PC-9 (cell line): ENCODE measurements around the gene GLS2. TPM values are rescaled to one million over a fixed set of nuclear protein-coding genes. Genes with fewer than 3 reads are reported as not detected.
A peak's percentile ranks its signal among the peaks of the same experiment; 100 is the strongest.

Experiments used
- BruUV-seq: library from RNA; stranded (reverse); fragments of 400-500 nt; replicated peaks from 2 replicates; lab custom pipeline; 2021; lab: Mats Ljungman, UMichigan
- CTCF ChIA-PET: fragments of 300-600 bp; sonication (Branson Sonifier 250); formaldehyde crosslinking; loops from one replicate; lab custom pipeline; 2022; ENCODE audit warnings: antibody characterized with exemption; lab: Charles Lee
- POLR2A ChIA-PET: fragments of 300-600 bp; sonication (Branson Sonifier 250); formaldehyde crosslinking; loops from one replicate; lab custom pipeline; 2022; ENCODE audit warnings: antibody characterized with exemption; ENCODE audit not compliant: unreplicated experiment; lab: Charles Lee
- DNase-seq, 2 experiments: peaks; one replicate each; pipeline versions ENCODE4 v3.0.0 to v3.0.0-alpha.2; 2015 to 2022; ENCODE audit warnings: mixed read lengths in 1 of 2
- H2AFZ ChIP-seq: fragments of 200-600 bp; sonication (generic); 2 replicates; pipeline ENCODE4 v1.8.1; 2017; ENCODE audit warnings: antibody characterized with exemption
- H3F3A ChIP-seq: fragments of 200-600 bp; sonication (generic); 2 replicates; pipeline ENCODE4 v1.8.1; 2017; ENCODE audit warnings: antibody characterized with exemption, mild to moderate bottlenecking, low read depth; ENCODE audit not compliant: insufficient read depth
- H3K27ac ChIP-seq: fragments of 200-600 bp; sonication (generic); 2 replicates; pipeline ENCODE4 v1.6.1; 2016; ENCODE audit warnings: mixed run types
- H3K27me3 ChIP-seq: fragments of 200-600 bp; sonication (generic); 2 replicates; pipeline ENCODE4 v1.6.1; 2016; ENCODE audit warnings: low read depth, mixed run types; ENCODE audit not compliant: insufficient read depth
- H3K36me3 ChIP-seq: fragments of 200-600 bp; sonication (generic); 2 replicates; pipeline ENCODE4 v1.6.1; 2016; ENCODE audit warnings: low read depth, mixed run types
- H3K4me1 ChIP-seq: fragments of 200-600 bp; sonication (generic); replicated peaks from 2 replicates; pipeline ENCODE4 v1.6.1; 2016; ENCODE audit warnings: mixed run types; ENCODE audit not compliant: insufficient read depth
- H3K4me2 ChIP-seq: fragments of 200-600 bp; sonication (generic); 2 replicates; pipeline ENCODE4 v1.6.1; 2017; ENCODE audit warnings: mixed run types
- H3K4me3 ChIP-seq: fragments of 200-600 bp; sonication (generic); 2 replicates; pipeline ENCODE4 v1.6.1; 2016; ENCODE audit warnings: mixed run types
- H3K79me2 ChIP-seq: fragments of 200-600 bp; sonication (generic); 2 replicates; pipeline ENCODE4 v1.6.1; 2017; ENCODE audit warnings: low read depth, mixed run types
- H3K9me2 ChIP-seq: fragments of 200-600 bp; sonication (generic); 2 replicates; pipeline ENCODE4 v1.8.1; 2017; ENCODE audit warnings: mild to moderate bottlenecking; ENCODE audit not compliant: insufficient read depth
- H3K9me3 ChIP-seq: fragments of 200-600 bp; sonication (generic); 2 replicates; pipeline ENCODE4 v1.8.1; 2016; ENCODE audit warnings: low read depth; ENCODE audit not compliant: insufficient read depth
- H4K20me1 ChIP-seq: fragments of 200-600 bp; sonication (generic); 2 replicates; pipeline ENCODE4 v1.8.1; 2017; ENCODE audit not compliant: insufficient read depth
- EZH2 ChIP-seq: fragments of 200-600 bp; sonication (generic); IDR thresholded peaks from 2 replicates; pipeline ENCODE4 v1.8.0; 2017; ENCODE audit warnings: antibody characterized with exemption, low read depth
- intact Hi-C: fragments of 100-400 bp; cut with micrococcal nuclease; formaldehyde crosslinking; loops from one replicate; pipeline ENCODE4 v1.10.0; 2022; ENCODE audit not compliant: unreplicated experiment
- total RNA-seq: library from RNA; stranded (reverse); gene quantifications from 2 replicates; pipeline ENCODE4 v1.2.3, GENCODE V29; 2021
- TF ChIP-seq, protein P1 (sequence below): fragments of 200-600 bp; sonication (generic); conservative IDR thresholded peaks from 2 replicates; pipeline ENCODE4 v1.6.1; 2017; ENCODE audit warnings: mixed run types, antibody characterized with exemption, mild to moderate bottlenecking, moderate library complexity

The GLS2 gene
- total RNA-seq, 1 experiment from 2014 or later: 1.3 TPM

DNA sequence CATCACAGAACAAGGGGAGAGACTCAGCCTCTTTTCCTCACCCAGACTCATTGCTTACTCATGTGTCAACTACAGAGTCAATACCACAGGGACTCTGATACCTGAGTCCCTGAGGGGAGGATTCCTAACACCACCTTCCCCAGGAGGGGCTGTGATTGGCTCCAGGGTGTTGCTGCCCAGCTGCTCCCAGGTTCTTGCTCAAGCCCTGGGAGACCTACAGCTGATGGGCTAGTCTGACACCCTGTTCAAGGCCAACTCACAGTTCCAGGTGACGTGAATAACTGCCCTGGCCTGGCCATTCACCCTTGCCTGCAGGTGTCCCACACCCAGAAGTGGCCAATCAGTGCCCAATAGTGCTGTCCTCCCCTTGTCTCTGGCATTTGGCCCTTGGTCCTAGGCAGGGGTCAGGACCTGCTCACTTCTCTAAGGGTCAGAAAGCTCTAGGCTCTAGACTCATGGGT is 11.0 kb downstream of the GLS2 start:
- BruUV-seq: no TSS peak

DNA sequence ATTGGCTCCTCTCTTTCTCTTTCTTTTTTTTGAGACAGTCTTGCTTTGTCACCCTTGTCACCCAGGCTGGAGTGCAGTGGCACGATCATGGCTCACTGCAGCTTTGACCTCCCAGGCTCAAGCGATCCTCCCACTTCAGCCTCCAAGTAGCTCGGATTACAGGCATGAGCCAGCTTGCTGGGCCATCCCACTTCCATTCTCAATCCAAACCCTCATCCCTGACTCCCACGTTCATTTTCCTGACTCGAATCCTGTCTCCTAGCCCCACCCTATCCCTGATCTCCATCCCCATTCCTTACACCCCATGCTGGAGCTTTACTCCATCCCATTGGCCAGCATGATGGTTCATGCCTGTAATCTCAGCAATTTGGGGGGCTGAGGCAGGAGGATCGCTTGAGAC is 11.8 kb downstream of the GLS2 start:
- H3F3A ChIP-seq: no peaks in the 10 kb centered on the region
- no peaks in the 10 kb centered on the region for H3K9me3 ChIP-seq
- no peak overlapping the region for H3K27ac ChIP-seq
- H3K4me1 ChIP-seq: no peaks in the 10 kb centered on the region
- H3K4me2 ChIP-seq: no peak overlapping the region
- H2AFZ ChIP-seq: no peak overlapping the region
- intact Hi-C loops: no loop called here
- H3K27me3 ChIP-seq: no peaks in the 10 kb centered on the region
- CTCF ChIA-PET: no interaction called here
- no peaks in the 10 kb centered on the region for H3K36me3 ChIP-seq
- DNase-seq: no peak
- H3K9me2 ChIP-seq: no peaks in the 10 kb centered on the region
- TF ChIP-seq, protein P1, sequence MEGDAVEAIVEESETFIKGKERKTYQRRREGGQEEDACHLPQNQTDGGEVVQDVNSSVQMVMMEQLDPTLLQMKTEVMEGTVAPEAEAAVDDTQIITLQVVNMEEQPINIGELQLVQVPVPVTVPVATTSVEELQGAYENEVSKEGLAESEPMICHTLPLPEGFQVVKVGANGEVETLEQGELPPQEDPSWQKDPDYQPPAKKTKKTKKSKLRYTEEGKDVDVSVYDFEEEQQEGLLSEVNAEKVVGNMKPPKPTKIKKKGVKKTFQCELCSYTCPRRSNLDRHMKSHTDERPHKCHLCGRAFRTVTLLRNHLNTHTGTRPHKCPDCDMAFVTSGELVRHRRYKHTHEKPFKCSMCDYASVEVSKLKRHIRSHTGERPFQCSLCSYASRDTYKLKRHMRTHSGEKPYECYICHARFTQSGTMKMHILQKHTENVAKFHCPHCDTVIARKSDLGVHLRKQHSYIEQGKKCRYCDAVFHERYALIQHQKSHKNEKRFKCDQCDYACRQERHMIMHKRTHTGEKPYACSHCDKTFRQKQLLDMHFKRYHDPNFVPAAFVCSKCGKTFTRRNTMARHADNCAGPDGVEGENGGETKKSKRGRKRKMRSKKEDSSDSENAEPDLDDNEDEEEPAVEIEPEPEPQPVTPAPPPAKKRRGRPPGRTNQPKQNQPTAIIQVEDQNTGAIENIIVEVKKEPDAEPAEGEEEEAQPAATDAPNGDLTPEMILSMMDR: no peak
- no peak for TF ChIP-seq EZH2
- POLR2A ChIA-PET: interaction anchor here (0.6 kb wide), 1 partner anchor 191 kb away, joined by 3 read pairs; no protein-coding TSS in a partner anchor
- no peaks in the 10 kb centered on the region for H4K20me1 ChIP-seq
- no peak overlapping the region for H3K4me3 ChIP-seq
- no TSS peak for BruUV-seq
- no peaks in the 10 kb centered on the region for H3K79me2 ChIP-seq

More for the DNA sequence above, 11.0 kb downstream of the GLS2 start:
- intact Hi-C loops: no loop called here
- no peaks in the 10 kb centered on the region for H3F3A ChIP-seq
- H2AFZ ChIP-seq: no peak overlapping the region
- DNase-seq: peak; percentile 15 to 81
- no peaks in the 10 kb centered on the region for H3K27me3 ChIP-seq
- no peaks in the 10 kb centered on the region for H3K36me3 ChIP-seq
- H4K20me1 ChIP-seq: no peaks in the 10 kb centered on the region
- ChIA-PET CTCF (no interaction called here), POLR2A (interaction anchor here (0.6 kb wide), 1 partner anchor 268 kb away, joined by 3 read pairs; no protein-coding TSS in a partner anchor)
- H3K79me2 ChIP-seq: no peaks in the 10 kb centered on the region
- H3K4me3 ChIP-seq: no peak overlapping the region
- H3K9me2 ChIP-seq: no peaks in the 10 kb centered on the region
- no peaks in the 10 kb centered on the region for H3K9me3 ChIP-seq
- no peak overlapping the region for H3K27ac ChIP-seq
- TF ChIP-seq EZH2: no peak
- TF ChIP-seq, protein P1: no peak
- H3K4me1 ChIP-seq: no peaks in the 10 kb centered on the region
- H3K4me2 ChIP-seq: no peak overlapping the region

DNA sequence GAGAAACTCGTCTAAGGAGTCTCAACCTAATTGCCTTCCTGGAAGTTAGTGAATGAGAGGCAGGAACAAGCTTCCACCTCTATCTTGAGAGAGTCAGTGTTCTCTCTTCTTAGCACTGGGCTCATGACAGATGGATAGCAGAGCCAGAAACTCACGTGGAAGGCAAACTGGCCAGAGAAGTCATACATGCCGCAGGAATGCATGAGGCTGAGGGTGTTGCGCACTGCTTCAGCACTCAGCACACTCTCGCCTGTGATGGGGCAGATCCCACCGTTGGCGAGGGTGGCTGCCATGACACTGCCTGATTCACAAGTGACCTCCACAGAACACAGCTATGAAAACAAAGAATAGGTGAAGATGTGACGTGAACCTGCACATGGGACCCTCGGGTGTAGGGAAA is 13.6 kb downstream of the GLS2 start:
- Histone ChIP-seq H4K20me1 (no peaks in the 10 kb centered on the region), H3K9me3 (no peaks in the 10 kb centered on the region), H3K4me1 (peaks cover 4% of the 10 kb centered on the region; the same call in 1 of the 2 replicates), H3F3A (peaks cover 10% of the 10 kb centered on the region; the same call in 1 of the 2 replicates), H3K36me3 (no peaks in the 10 kb centered on the region), H3K4me3 (no peak overlapping the region), H3K4me2 (no peak overlapping the region), H3K27me3 (no peaks in the 10 kb centered on the region), H3K9me2 (no peaks in the 10 kb centered on the region), H3K79me2 (peaks cover 16% of the 10 kb centered on the region), H2AFZ (no peak overlapping the region), H3K27ac (no peak overlapping the region)
- ChIA-PET CTCF (no interaction called here), POLR2A (no interaction called here)
- BruUV-seq: no TSS peak
- intact Hi-C loops: no loop called here
- no peak for TF ChIP-seq EZH2
- TF ChIP-seq, protein P1: no peak
- no peak for DNase-seq
